WTC11 (cell line): ENCODE measurements around the gene HMX3. TPM values are rescaled to one million over a fixed set of nuclear protein-coding genes. Genes with fewer than 3 reads are reported as not detected.
A peak's percentile ranks its signal among the peaks of the same experiment; 100 is the strongest.

Source experiments
- ATAC-seq: fragments of 200-7000 bp; cut with Tn5 transposase; 2 replicates; pipeline ENCODE4 v1.10.0; 2021; ENCODE audit warnings: mild to moderate bottlenecking, moderate library complexity
- CTCF ChIA-PET: fragments of 300-600 bp; sonication (Branson Sonifier 250); formaldehyde crosslinking; loops from one replicate; lab custom pipeline; 2021; ENCODE audit warnings: antibody characterized with exemption; lab: Charles Lee
- POLR2A ChIA-PET: fragments of 350-600 bp; sonication (Branson Sonifier 250); formaldehyde crosslinking; loops from one replicate; lab custom pipeline; 2021; ENCODE audit warnings: antibody characterized with exemption; lab: Charles Lee
- DNase-seq: peaks from one replicate; pipeline ENCODE4 v3.0.0; 2021; ENCODE audit warnings: low spot score
- H3K27ac Mint-ChIP-seq: 2 replicates; pipeline ENCODE4 v1.8.0; 2021; ENCODE audit warnings: mixed read lengths
- H3K27me3 Mint-ChIP-seq: 2 replicates; pipeline ENCODE4 v1.8.0; 2021; ENCODE audit warnings: low read depth, mild to moderate bottlenecking, moderate library complexity, mixed read lengths
- H3K36me3 Mint-ChIP-seq: 2 replicates; pipeline ENCODE4 v1.8.0; 2021; ENCODE audit warnings: mixed read lengths
- H3K4me1 Mint-ChIP-seq: 2 replicates; pipeline ENCODE4 v1.8.0; 2022; ENCODE audit warnings: mixed read lengths
- H3K4me3 Mint-ChIP-seq: 2 replicates; pipeline ENCODE4 v1.8.0; 2021; ENCODE audit warnings: mild to moderate bottlenecking, moderate library complexity, mixed read lengths
- H3K9me3 Mint-ChIP-seq: 2 replicates; pipeline ENCODE4 v1.8.0; 2021; ENCODE audit warnings: mixed read lengths
- ATF2 ChIP-seq: sonication (generic); formaldehyde crosslinking; IDR thresholded peaks from 2 replicates; pipeline ENCODE4 v1.8.1; 2022; ENCODE audit warnings: low read depth, missing genetic modification reagents, borderline replicate concordance
- CDX4 ChIP-seq: fragments of 250-450 bp; sonication (Bioruptor Pico); IDR thresholded peaks from 2 replicates; pipeline ENCODE4 v1.9.0; 2021; ENCODE audit warnings: moderate library complexity, mild to moderate bottlenecking, inconsistent platforms, borderline replicate concordance
- ESRRA ChIP-seq: sonication (generic); formaldehyde crosslinking; IDR thresholded peaks from 2 replicates; pipeline ENCODE4 v1.8.1; 2022; ENCODE audit warnings: mild to moderate bottlenecking, missing genetic modification reagents, borderline replicate concordance
- ETV6 ChIP-seq: sonication (generic); formaldehyde crosslinking; IDR thresholded peaks from 2 replicates; pipeline ENCODE4 v1.8.1; 2022; ENCODE audit warnings: mild to moderate bottlenecking, missing genetic modification reagents
- FOXK1 ChIP-seq: sonication (generic); formaldehyde crosslinking; IDR thresholded peaks from 2 replicates; pipeline ENCODE4 v1.8.0; 2022; ENCODE audit warnings: mild to moderate bottlenecking, moderate library complexity, missing genetic modification reagents
- FOXP1 ChIP-seq: sonication (generic); formaldehyde crosslinking; IDR thresholded peaks from 2 replicates; pipeline ENCODE4 v1.8.0; 2022; ENCODE audit warnings: missing genetic modification reagents, mild to moderate bottlenecking, moderate library complexity, borderline replicate concordance
- HMGXB4 ChIP-seq: sonication (generic); formaldehyde crosslinking; IDR thresholded peaks from 2 replicates; pipeline ENCODE4 v1.8.1; 2023; ENCODE audit warnings: mild to moderate bottlenecking, moderate library complexity, missing genetic modification reagents
- JUN ChIP-seq: sonication (generic); formaldehyde crosslinking; IDR thresholded peaks from 2 replicates; pipeline ENCODE4 v1.8.0; 2023; ENCODE audit warnings: mild to moderate bottlenecking, missing genetic modification reagents
- MYBL2 ChIP-seq: sonication (generic); formaldehyde crosslinking; IDR thresholded peaks from 2 replicates; pipeline ENCODE4 v1.8.1; 2023; ENCODE audit warnings: mild to moderate bottlenecking, moderate library complexity, missing genetic modification reagents
- RELA ChIP-seq: sonication (generic); formaldehyde crosslinking; IDR thresholded peaks from 2 replicates; pipeline ENCODE4 v1.8.1; 2022; ENCODE audit warnings: missing genetic modification reagents, mild to moderate bottlenecking, borderline replicate concordance
- SMAD4 ChIP-seq: sonication (generic); formaldehyde crosslinking; IDR thresholded peaks from 2 replicates; pipeline ENCODE4 v1.8.0; 2022; ENCODE audit warnings: mild to moderate bottlenecking, missing genetic modification reagents
- STAT6 ChIP-seq: sonication (generic); formaldehyde crosslinking; conservative IDR thresholded peaks from 2 replicates; pipeline ENCODE4 v1.8.1; 2023; ENCODE audit warnings: mild to moderate bottlenecking, low read depth, missing genetic modification reagents, moderate library complexity
- TCF7 ChIP-seq: sonication (generic); formaldehyde crosslinking; IDR thresholded peaks from 2 replicates; pipeline ENCODE4 v1.8.0; 2022; ENCODE audit warnings: mild to moderate bottlenecking, low read depth, missing genetic modification reagents, moderate library complexity
- ZBTB21 ChIP-seq: sonication (generic); formaldehyde crosslinking; IDR thresholded peaks from 2 replicates; pipeline ENCODE4 v1.8.1; 2023; ENCODE audit warnings: mild to moderate bottlenecking, missing genetic modification reagents, borderline replicate concordance
- ZNF281 ChIP-seq: sonication (generic); formaldehyde crosslinking; IDR thresholded peaks from 2 replicates; pipeline ENCODE4 v1.8.0; 2023; ENCODE audit warnings: mild to moderate bottlenecking, missing genetic modification reagents
- total RNA-seq: library from RNA; stranded (reverse); gene quantifications from 3 replicates; pipeline ENCODE4 v1.2.3, GENCODE V29; 2021
- TF ChIP-seq, protein P1 (sequence below): sonication (generic); formaldehyde crosslinking; IDR thresholded peaks from 2 replicates; pipeline ENCODE4 v1.8.0; 2022; ENCODE audit warnings: mild to moderate bottlenecking, missing genetic modification reagents
- TF ChIP-seq, protein P2 (sequence below): fragments of 250-450 bp; sonication (Bioruptor Pico); IDR thresholded peaks from 2 replicates; pipeline ENCODE4 v1.8.0; 2021; ENCODE audit warnings: mild to moderate bottlenecking
- TF ChIP-seq, protein P3 (sequence below): fragments of 250-450 bp; sonication (Bioruptor Pico); IDR thresholded peaks from 2 replicates; pipeline ENCODE4 v1.9.0; 2021; ENCODE audit warnings: mild to moderate bottlenecking

The HMX3 gene
- total RNA-seq, 1 experiment from 2014 or later = not detected

GRCh38 chr10:123154092-123154710 is 18.4 kb downstream of the HMX3 start, which contains the start of gene BUB3 (continued):
- TF ChIP-seq STAT6 (no peak), ESRRA (no peak), HMGXB4 (CRISPR knock-in tag) (no peak), RELA (CRISPR knock-in tag) (no peak), ETV6 (CRISPR knock-in tag) (no peak), TCF7 (CRISPR knock-in tag) (no peak), ATF2 (CRISPR knock-in tag) (no peak), CDX4 (CRISPR knock-in tag) (no peak), ZBTB21 (CRISPR knock-in tag) (no peak), JUN (CRISPR knock-in tag) (no peak), FOXP1 (CRISPR knock-in tag) (no peak), FOXK1 (CRISPR knock-in tag) (peak; percentile 69), MYBL2 (CRISPR knock-in tag) (peak; percentile 99)
- TF ChIP-seq, protein P1, sequence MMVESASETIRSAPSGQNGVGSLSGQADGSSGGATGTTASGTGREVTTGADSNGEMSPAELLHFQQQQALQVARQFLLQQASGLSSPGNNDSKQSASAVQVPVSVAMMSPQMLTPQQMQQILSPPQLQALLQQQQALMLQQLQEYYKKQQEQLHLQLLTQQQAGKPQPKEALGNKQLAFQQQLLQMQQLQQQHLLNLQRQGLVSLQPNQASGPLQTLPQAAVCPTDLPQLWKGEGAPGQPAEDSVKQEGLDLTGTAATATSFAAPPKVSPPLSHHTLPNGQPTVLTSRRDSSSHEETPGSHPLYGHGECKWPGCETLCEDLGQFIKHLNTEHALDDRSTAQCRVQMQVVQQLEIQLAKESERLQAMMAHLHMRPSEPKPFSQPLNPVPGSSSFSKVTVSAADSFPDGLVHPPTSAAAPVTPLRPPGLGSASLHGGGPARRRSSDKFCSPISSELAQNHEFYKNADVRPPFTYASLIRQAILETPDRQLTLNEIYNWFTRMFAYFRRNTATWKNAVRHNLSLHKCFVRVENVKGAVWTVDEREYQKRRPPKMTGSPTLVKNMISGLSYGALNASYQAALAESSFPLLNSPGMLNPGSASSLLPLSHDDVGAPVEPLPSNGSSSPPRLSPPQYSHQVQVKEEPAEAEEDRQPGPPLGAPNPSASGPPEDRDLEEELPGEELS (CRISPR knock-in tag) = peak; percentile 12; the same call in 1 of the 2 replicates

DNA sequence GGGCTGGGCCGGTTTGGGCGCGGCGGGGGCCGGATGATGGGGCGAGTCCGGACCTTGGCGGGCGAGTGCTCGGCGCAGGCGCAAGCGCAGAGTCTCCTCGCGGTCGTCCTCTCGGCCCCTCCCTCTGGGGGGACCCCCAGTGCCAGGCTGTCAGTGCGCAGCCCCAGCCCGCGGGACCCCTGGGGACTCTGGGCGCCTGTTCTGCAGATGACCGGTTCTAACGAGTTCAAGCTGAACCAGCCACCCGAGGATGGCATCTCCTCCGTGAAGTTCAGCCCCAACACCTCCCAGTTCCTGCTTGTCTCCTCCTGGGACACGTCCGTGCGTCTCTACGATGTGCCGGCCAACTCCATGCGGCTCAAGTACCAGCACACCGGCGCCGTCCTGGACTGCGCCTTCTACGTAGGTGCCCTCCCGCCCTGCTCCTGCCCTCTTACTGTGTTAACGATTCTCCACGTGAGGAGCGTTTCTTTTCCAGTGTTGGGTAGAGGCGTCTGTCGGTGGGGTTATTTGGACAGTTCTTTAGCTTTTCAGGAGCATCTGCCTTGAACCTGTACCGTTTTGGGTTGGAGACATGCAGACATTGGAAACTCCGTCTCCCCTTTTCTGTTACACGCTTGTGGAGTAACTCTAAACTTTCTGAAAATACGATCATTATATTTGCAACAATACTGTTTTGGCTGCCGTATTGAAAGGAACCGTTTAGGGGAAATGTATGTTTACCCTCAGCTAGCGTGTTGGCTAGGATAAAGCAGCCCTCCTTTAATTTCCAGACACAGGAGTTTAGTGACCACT is 19.1 kb downstream of the HMX3 start:
- H3K27me3 Mint-ChIP-seq = peaks cover 25% of the 10 kb centered on the region
- no peaks in the 10 kb centered on the region for H3K9me3 Mint-ChIP-seq
- peaks cover 49% of the 10 kb centered on the region for H3K36me3 Mint-ChIP-seq
- peak overlapping the region; percentile 57; the same call in 1 of the 2 replicates for H3K27ac Mint-ChIP-seq
- peak overlapping the region; percentile 99 for H3K4me3 Mint-ChIP-seq
- ChIA-PET CTCF (interaction anchor here (0.9 to 6.1 kb wide), 3 partner anchors 21 to 419 kb away, joined by 3 to 43 read pairs (median 22); no protein-coding TSS in a partner anchor), POLR2A (no interaction called here)
- DNase-seq (peak; percentile 72), ATAC-seq (peak; percentile 31)
- H3K4me1 Mint-ChIP-seq = peaks cover 77% of the 10 kb centered on the region
- TF ChIP-seq, protein P1 (CRISPR knock-in tag) = no peak
- TF ChIP-seq, protein P2, sequence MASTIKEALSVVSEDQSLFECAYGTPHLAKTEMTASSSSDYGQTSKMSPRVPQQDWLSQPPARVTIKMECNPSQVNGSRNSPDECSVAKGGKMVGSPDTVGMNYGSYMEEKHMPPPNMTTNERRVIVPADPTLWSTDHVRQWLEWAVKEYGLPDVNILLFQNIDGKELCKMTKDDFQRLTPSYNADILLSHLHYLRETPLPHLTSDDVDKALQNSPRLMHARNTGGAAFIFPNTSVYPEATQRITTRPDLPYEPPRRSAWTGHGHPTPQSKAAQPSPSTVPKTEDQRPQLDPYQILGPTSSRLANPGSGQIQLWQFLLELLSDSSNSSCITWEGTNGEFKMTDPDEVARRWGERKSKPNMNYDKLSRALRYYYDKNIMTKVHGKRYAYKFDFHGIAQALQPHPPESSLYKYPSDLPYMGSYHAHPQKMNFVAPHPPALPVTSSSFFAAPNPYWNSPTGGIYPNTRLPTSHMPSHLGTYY (CRISPR knock-in tag) = no peak
- 0 out of 2 replicates have a peak, but pooled peaks have one; percentile 39 for TF ChIP-seq SMAD4 (CRISPR knock-in tag)
- no peak for TF ChIP-seq ZNF281
- TF ChIP-seq, protein P3, sequence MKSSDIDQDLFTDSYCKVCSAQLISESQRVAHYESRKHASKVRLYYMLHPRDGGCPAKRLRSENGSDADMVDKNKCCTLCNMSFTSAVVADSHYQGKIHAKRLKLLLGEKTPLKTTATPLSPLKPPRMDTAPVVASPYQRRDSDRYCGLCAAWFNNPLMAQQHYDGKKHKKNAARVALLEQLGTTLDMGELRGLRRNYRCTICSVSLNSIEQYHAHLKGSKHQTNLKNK = no peak
